K562 (cell line): Measurements from ENCODE around the gene COA6. TPM values are rescaled to one million over a fixed set of nuclear protein-coding genes. Genes with fewer than 3 reads are reported as not detected.

Experiments
- AFF1 ChIP-seq, 2 experiments: fragments of 450-650 bp; IDR thresholded peaks; 2 replicates each; pipeline ENCODE4 v1.6.1; 2018; ENCODE audit warnings: mild to moderate bottlenecking in 2 of 2, low read depth in 1 of 2; ENCODE audit not compliant: partially characterized antibody in 2 of 2
- CEBPG ChIP-seq, 3 experiments: fragments of 200-800 bp in 1 of 3; sonication (Bioruptor generic) in 1 of 3; sonication (generic) in 1 of 3; formaldehyde crosslinking in 1 of 3; IDR thresholded peaks in 2 of 3; conservative IDR thresholded peaks in 1 of 3; 2 replicates each; pipeline versions ENCODE4 v1.6.1 to v1.8.0; 2016 to 2022; ENCODE audit warnings: missing compliant biosample characterization in 2 of 3, missing genetic modification characterization in 2 of 3, mild to moderate bottlenecking in 1 of 3, missing genetic modification reagents in 1 of 3
- CEBPZ ChIP-seq: fragments of 150-350 bp; IDR thresholded peaks from 2 replicates; pipeline ENCODE4 v1.6.1; 2014; ENCODE audit warnings: low read depth, mild to moderate bottlenecking, low read length, borderline replicate concordance
- CREB3L1 ChIP-seq: fragments of 450-650 bp; IDR thresholded peaks from 2 replicates; pipeline ENCODE4 v1.6.1; 2014; ENCODE audit warnings: low read depth, mild to moderate bottlenecking, moderate library complexity, borderline replicate concordance
- DNMT1 ChIP-seq: fragments of 450-650 bp; IDR thresholded peaks from 2 replicates; pipeline ENCODE4 v1.6.1; 2016; ENCODE audit warnings: antibody characterized with exemption, mild to moderate bottlenecking
- DPF2 ChIP-seq: fragments of 450-650 bp; IDR thresholded peaks from 2 replicates; pipeline ENCODE4 v1.6.1; 2016
- EP300 ChIP-seq: IDR thresholded peaks from 2 replicates; pipeline ENCODE4 v1.6.1; 2012; ENCODE audit warnings: low read length, improper control_type of control experiment
- GATAD2B ChIP-seq: fragments of 450-650 bp; IDR thresholded peaks from 2 replicates; pipeline ENCODE4 v1.6.1; 2017; ENCODE audit warnings: mild to moderate bottlenecking, borderline replicate concordance
- KLF16 ChIP-seq: IDR thresholded peaks from 2 replicates; pipeline ENCODE4 v1.6.1; 2016; ENCODE audit warnings: antibody characterized with exemption
- MAFK ChIP-seq: IDR thresholded peaks from 2 replicates; pipeline ENCODE4 v1.6.1; 2011; ENCODE audit warnings: low read length, improper control_type of control experiment
- MBD2 ChIP-seq: sonication (generic); IDR thresholded peaks from 2 replicates; pipeline ENCODE4 v1.6.1; 2016; ENCODE audit warnings: low read depth, borderline replicate concordance
- NCOR1 ChIP-seq: fragments of 450-650 bp; IDR thresholded peaks from 2 replicates; pipeline ENCODE4 v1.6.1; 2016; ENCODE audit warnings: mild to moderate bottlenecking, moderate library complexity
- SMARCA4 ChIP-seq: fragments of 450-650 bp; IDR thresholded peaks from 2 replicates; pipeline ENCODE4 v1.6.1; 2016
- SOX6 ChIP-seq: fragments of 450-650 bp; IDR thresholded peaks from 2 replicates; pipeline ENCODE4 v1.6.1; 2014; ENCODE audit warnings: mild to moderate bottlenecking
- TEAD4 ChIP-seq, 2 experiments: sonication (generic) in 1 of 2; formaldehyde crosslinking in 1 of 2; IDR thresholded peaks; 2 replicates each; pipeline versions ENCODE4 v1.6.1 to v1.8.0; 2012 to 2022; ENCODE audit warnings: borderline replicate concordance in 1 of 2, inconsistent platforms in 1 of 2, low read length in 1 of 2, mild to moderate bottlenecking in 1 of 2, missing genetic modification reagents in 1 of 2
- ZBTB17 ChIP-seq: fragments of 450-650 bp; formaldehyde crosslinking; IDR thresholded peaks from 2 replicates; pipeline ENCODE4 v1.4.0; 2020; ENCODE audit warnings: mild to moderate bottlenecking
- ZNF124 ChIP-seq: sonication (generic); formaldehyde crosslinking; IDR thresholded peaks from 2 replicates; pipeline ENCODE4 v1.8.1; 2022; ENCODE audit warnings: missing genetic modification reagents
- ZNF561 ChIP-seq: fragments of 450-650 bp; formaldehyde crosslinking; conservative IDR thresholded peaks from 2 replicates; pipeline ENCODE4 v1.4.0; 2020; ENCODE audit warnings: mild to moderate bottlenecking, moderate library complexity
- polyA plus RNA-seq, 8 experiments: library from polyadenylated mRNA; depleted of rRNA in 4 of 8; stranded (reverse) in 5 of 8; unstranded in 3 of 8; fragments of >200 nt; fragmentation: Nextera tagmentation in 2 of 8; fragmentation: Illumina TruSeq in 1 of 8; extraction: Ambion mirVana in 2 of 8; extraction: Trizol in 1 of 8; gene quantifications; 2 replicates each; pipeline versions ENCODE4 v1.2.1 to v1.2.3, GENCODE V29; 2011 to 2014; ENCODE audit warnings: inconsistent platforms in 1 of 8, missing spikeins in 1 of 8
- total RNA-seq, 7 experiments: library from RNA; depleted of rRNA in 6 of 7; stranded (reverse); fragments of >200 nt in 6 of 7; fragmentation: Illumina TruSeq in 2 of 7; extraction: Trizol in 2 of 7; gene quantifications; 2 replicates each; pipeline versions ENCODE4 v1.2.1 to v1.2.3, GENCODE V29; 2011 to 2021; ENCODE audit warnings: low replicate concordance in 1 of 7

COA6 gene
- total and polyA plus RNA-seq, 9 of the 15 experiments (the other 6 are each of a cell fraction or from before 2014, with no cell fraction given): 77.7 to 187 (median 134) TPM

GRCh38 chr1:234369784-234370183, 3.5 kb upstream of the COA6 start (continued):
- peak; percentile 48; the same call in 1 of the 2 replicates for TF ChIP-seq EP300
- TF ChIP-seq CREB3L1: no peak
- TF ChIP-seq KLF16: no peak
- no peak for TF ChIP-seq ZNF124 (CRISPR knock-in tag)
- no peak for TF ChIP-seq ZNF561 (CRISPR knock-in tag)
- no peak for TF ChIP-seq MBD2
- peak; percentile 25 for TF ChIP-seq NCOR1
- peak; percentile 75; the same call in 1 of the 2 replicates for TF ChIP-seq SOX6
- TF ChIP-seq CEBPG (CRISPR knock-in tag; IDR thresholded peaks at IDR 0.05): no peak
- peak in 1 of 2 experiments; percentile 58; a peak in 2 of 4 replicates for TF ChIP-seq CEBPG (tag; conservative IDR thresholded peaks at IDR 0.05 in 1 of 2, IDR thresholded peaks at IDR 0.05 in 1 of 2)
- TF ChIP-seq SMARCA4: peak; percentile 84
- peak; percentile 91 for TF ChIP-seq GATAD2B
- no peak for TF ChIP-seq ZBTB17 (CRISPR knock-in tag)
- no peak for TF ChIP-seq TEAD4 (IDR thresholded peaks at IDR 0.05; ENCODE audit: low read length)
- TF ChIP-seq TEAD4 (CRISPR knock-in tag; IDR thresholded peaks at IDR 0.05; ENCODE audit: borderline replicate concordance): no peak
- TF ChIP-seq DNMT1: no peak
- peak; percentile 82; the same call in 1 of the 2 replicates for TF ChIP-seq MAFK
- TF ChIP-seq DPF2: peak; percentile 92
- no peak for TF ChIP-seq AFF1 (IDR thresholded peaks at IDR 0.05; ENCODE audit: low read depth in 1 of 2, partially characterized antibody in 2 of 2)
- TF ChIP-seq CEBPZ: no peak
